ENCODE results near the gene BABAM2. TPM values are rescaled to one million over a fixed set of nuclear protein-coding genes. Genes with fewer than 3 reads are reported as not detected.

The BABAM2 gene
- total RNA-seq, 3 donors from 2014 or later = 34.8 to 42.4 (median 41.3) TPM

DNA sequence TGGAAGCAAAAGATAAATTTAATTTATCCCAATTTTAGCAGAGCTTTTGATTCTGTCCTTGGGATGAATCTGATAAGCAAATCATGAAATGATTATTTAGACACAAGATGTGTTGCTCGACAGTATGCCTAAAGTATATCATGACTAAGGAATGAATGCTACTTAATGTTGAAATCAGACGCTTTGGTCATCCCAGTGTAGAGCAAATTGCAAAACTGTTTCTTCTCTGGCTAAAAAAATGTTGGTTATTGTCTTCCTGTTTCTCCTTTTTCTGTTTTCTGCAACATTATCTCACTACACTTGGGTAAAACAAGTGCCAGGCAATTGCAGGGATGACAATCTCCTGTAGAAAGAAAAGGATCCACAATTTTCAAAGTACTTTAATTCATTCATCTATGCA, 66.4 kb downstream of the BABAM2 start:
- H3K36me3 ChIP-seq (ENCODE audit: low read depth) = no peaks in the 10 kb centered on the region
- ATAC-seq (no peak), DNase-seq (no peak)
- H3K9me3 ChIP-seq = no peaks in the 10 kb centered on the region
- H3K4me3 ChIP-seq = no peak overlapping the region
- TF ChIP-seq, protein P1, sequence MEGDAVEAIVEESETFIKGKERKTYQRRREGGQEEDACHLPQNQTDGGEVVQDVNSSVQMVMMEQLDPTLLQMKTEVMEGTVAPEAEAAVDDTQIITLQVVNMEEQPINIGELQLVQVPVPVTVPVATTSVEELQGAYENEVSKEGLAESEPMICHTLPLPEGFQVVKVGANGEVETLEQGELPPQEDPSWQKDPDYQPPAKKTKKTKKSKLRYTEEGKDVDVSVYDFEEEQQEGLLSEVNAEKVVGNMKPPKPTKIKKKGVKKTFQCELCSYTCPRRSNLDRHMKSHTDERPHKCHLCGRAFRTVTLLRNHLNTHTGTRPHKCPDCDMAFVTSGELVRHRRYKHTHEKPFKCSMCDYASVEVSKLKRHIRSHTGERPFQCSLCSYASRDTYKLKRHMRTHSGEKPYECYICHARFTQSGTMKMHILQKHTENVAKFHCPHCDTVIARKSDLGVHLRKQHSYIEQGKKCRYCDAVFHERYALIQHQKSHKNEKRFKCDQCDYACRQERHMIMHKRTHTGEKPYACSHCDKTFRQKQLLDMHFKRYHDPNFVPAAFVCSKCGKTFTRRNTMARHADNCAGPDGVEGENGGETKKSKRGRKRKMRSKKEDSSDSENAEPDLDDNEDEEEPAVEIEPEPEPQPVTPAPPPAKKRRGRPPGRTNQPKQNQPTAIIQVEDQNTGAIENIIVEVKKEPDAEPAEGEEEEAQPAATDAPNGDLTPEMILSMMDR (IDR thresholded peaks at IDR 0.05) = no peak
- intact Hi-C loops (cut with DNase I, micrococcal nuclease) = no loop called here
- peaks cover 16% of the 10 kb centered on the region for H3K4me1 ChIP-seq (ENCODE audit: low read depth)

DNA sequence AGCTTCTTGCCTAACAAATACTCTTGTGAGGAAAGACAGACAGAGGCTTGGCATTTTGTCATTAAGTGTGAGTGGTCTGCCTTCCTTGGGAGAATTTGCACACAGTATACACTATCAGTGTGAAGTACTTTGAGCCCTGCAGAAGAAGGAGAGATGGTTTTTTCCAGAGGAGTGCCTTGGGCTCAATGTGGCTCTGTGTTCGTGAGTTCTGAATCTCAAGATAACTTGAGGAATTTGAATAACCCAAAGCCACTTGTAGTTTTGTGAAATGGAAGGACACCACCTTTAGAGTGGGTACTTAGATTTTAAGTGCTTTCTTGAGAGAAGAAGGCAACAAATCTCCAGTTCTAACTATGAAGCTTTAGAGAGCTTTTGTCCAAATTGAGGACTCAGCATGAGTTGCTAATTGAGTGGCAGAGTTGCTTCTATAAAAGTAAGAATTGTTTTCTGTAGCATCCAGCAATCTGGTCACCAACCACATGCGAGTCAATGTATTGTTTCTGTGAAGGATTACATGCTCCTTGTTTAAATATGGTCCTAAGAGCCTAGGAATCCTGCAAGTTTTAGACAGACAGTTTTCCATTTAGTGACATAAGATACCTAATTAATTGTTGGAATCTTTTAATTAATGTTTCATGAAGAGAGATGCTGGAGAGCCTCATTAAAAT, 68.3 kb downstream of the BABAM2 start:
- intact Hi-C loops (cut with DNase I, micrococcal nuclease) = no loop called here
- TF ChIP-seq, protein P1 (IDR thresholded peaks at IDR 0.05) = no peak
- ATAC-seq (no peak), DNase-seq (no peak)
- H3K9me3 ChIP-seq = no peaks in the 10 kb centered on the region
- peaks cover 16% of the 10 kb centered on the region for H3K4me1 ChIP-seq (ENCODE audit: low read depth)
- H3K36me3 ChIP-seq (ENCODE audit: low read depth) = no peaks in the 10 kb centered on the region
- H3K4me3 ChIP-seq = no peak overlapping the region

DNA sequence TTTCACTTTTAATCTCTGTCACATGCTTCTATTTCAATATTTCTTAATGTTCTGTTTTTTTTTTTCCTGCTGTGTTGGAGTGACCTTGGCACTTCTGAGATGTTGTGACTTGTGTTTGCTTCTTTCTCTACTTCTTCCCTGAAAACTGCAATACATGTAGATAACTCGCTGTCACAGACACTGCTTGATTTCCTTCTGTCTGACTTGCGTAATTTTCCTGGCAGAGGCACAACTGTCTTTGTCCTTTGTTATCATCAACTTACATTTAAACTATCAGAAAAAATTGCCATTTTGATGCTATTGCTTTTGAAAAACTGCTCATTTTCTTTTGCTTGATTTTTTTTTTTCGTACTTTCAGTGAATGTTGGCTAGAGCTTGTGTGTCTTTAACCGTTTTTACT, 69.0 kb downstream of the BABAM2 start:
- peaks cover 16% of the 10 kb centered on the region for H3K4me1 ChIP-seq (ENCODE audit: low read depth)
- no peaks in the 10 kb centered on the region for H3K36me3 ChIP-seq (ENCODE audit: low read depth)
- ATAC-seq (peak; percentile 40), DNase-seq (peak in 1 of 3 donors; percentile 58)
- H3K4me3 ChIP-seq = no peak overlapping the region
- no peaks in the 10 kb centered on the region for H3K9me3 ChIP-seq
- TF ChIP-seq, protein P1 (IDR thresholded peaks at IDR 0.05) = no peak
- intact Hi-C loops (cut with DNase I, micrococcal nuclease) = no loop called here

DNA sequence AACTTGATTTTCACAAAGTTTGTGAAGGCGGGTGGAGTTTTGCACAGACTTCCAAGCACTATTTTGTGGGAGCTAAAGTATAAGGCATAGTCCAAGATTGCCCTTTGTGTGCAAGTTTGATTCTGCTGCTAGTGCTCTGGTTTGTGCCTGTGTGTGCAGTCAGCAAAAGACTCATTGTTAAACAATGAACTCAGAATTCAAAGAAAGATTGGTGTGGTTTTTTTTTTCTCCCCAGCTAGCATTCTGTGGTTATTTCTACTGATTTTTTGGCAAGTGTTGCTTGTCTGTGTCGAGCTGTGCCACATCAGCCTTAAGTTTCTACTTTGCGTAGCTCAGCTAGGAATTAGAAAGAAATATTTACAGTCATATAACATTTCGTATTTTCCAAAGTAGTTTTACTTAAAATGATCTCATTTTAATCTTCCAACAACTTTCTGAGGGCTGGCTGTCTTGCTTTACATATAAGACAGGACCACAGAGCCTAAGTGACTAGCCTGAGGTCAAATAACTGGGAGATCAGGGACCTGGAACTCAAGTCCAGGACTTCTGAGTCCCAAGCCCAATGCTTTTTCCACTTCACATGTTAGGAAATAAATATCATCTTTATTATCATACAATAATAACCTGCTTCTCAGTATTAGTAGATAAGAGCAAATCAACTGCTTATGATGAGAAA, 69.8 kb downstream of the BABAM2 start:
- no peaks in the 10 kb centered on the region for H3K36me3 ChIP-seq (ENCODE audit: low read depth)
- TF ChIP-seq, protein P1 (IDR thresholded peaks at IDR 0.05) = no peak
- no peak overlapping the region for H3K4me3 ChIP-seq
- DNase-seq = no peak
- peaks cover 14% of the 10 kb centered on the region for H3K4me1 ChIP-seq (ENCODE audit: low read depth)
- peak; percentile 36 for ATAC-seq
- intact Hi-C loops (cut with DNase I, micrococcal nuclease) = no loop called here
- H3K9me3 ChIP-seq = no peaks in the 10 kb centered on the region

DNA sequence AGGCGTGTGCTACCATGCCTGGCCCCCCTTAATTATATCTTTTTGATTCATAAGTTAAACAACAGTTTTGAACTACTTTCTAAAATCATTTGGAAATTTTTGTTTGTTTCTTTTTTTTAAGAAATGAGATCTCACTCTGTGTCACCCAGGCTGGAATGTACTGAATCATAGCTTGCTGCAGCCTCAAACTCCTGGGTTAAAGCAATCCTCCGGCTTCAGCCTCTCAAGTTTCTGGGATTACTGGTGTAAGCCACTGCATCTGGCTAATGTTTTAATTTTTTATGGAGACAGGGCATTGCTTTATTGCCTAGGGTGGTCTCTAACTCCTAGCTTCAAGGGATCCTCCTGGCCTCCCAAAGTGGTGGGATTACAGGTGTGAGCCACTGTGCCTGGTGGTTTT, 71.5 kb downstream of the BABAM2 start:
- Histone ChIP-seq H3K4me1 (ENCODE audit: low read depth) (peaks cover 9% of the 10 kb centered on the region), H3K36me3 (ENCODE audit: low read depth) (no peaks in the 10 kb centered on the region), H3K4me3 (no peak overlapping the region), H3K9me3 (no peaks in the 10 kb centered on the region)
- ATAC-seq = no peak
- TF ChIP-seq, protein P1 (IDR thresholded peaks at IDR 0.05) = no peak
- intact Hi-C loops (cut with DNase I, micrococcal nuclease) = no loop called here
- no peak for DNase-seq

All from mucosa of descending colon (tissue), 3 donors.